Spleen (tissue), 7 donors: ENCODE results near the gene DMRT1.

Experiments used
- CTCF ChIP-seq, 11 experiments: fragments of 200-600 bp in 7 of 11; fragments of 450-650 bp in 4 of 11; sonication (generic) in 4 of 11; IDR thresholded peaks in 8 of 11; conservative IDR thresholded peaks in 3 of 11; 1 replicate in 7 of 11; 2 replicates in 4 of 11; pipeline versions ENCODE4 v1.4.0 to v1.8.0; 2016 to 2021; ENCODE audit warnings: antibody characterized with exemption in 11 of 11, inconsistent platforms in 4 of 11, mild to moderate bottlenecking in 1 of 11
- POLR2A ChIP-seq, 3 donors: fragments of 450-650 bp; IDR thresholded peaks; one replicate each; pipeline ENCODE4 v1.5.1; 2017; ENCODE audit warnings: antibody characterized with exemption in 3 of 3, mild to moderate bottlenecking in 1 of 3
- POLR2AphosphoS5 ChIP-seq, 3 donors: sonication (generic); formaldehyde crosslinking; IDR thresholded peaks; one replicate each; pipeline ENCODE4 v1.5.1; 2017; ENCODE audit warnings: antibody characterized with exemption in 3 of 3
- donor health status: DM: no; HTN: no; CAD: no; lungs with moderate emphysema.
- donor health status: DM: no; HTN: no; CAD: no.
- donor health status: DM: no; HTN: no; CAD: no.

- no peak for TF ChIP-seq POLR2A (IDR thresholded peaks at IDR 0.05)
- TF ChIP-seq CTCF (IDR thresholded peaks at IDR 0.05 in 8 of 11, conservative IDR thresholded peaks at IDR 0.05 in 3 of 11), result no peak
- no peak for TF ChIP-seq POLR2AphosphoS5 (IDR thresholded peaks at IDR 0.05)
These were observed 106.5 kb downstream of the DMRT1 start for GRCh38 chr9:947985-948384.
